Measurements from ENCODE around the gene BUD23.
A peak's percentile ranks its signal among the peaks of the same experiment; 100 is the strongest.

BUD23 gene

GRCh38 chr7:73738220-73738611, 54.8 kb downstream of the BUD23 start:
- peak overlapping the region; percentile 67 to 89 for H3K4me3 ChIP-seq (ENCODE audit: low read depth in 1 of 2, low read length in 2 of 2)
- H3K27me3 ChIP-seq (ENCODE audit: low read depth, low read length): no peaks in the 10 kb centered on the region
- no peaks in the 10 kb centered on the region for H3K9me3 ChIP-seq (ENCODE audit: control insufficient read depth in 1 of 2, low read length in 2 of 2)
- peak overlapping the region; percentile 67 for H3K27ac ChIP-seq (ENCODE audit: low read length)
- H3K4me1 ChIP-seq (ENCODE audit: control insufficient read depth in 1 of 2, insufficient read depth in 2 of 2, low read length in 2 of 2): peaks cover 4 to 20% of the 10 kb centered on the region in 2 donors
- H3K36me3 ChIP-seq (ENCODE audit: control insufficient read depth in 1 of 2, insufficient read depth in 2 of 2, low read length in 2 of 2): peaks cover 0 to 4% of the 10 kb centered on the region in 2 donors

GRCh38 chr7:73738612-73739386, 55.4 kb downstream of the BUD23 start, which contains the start of gene ABHD11:
ABHD11 (minus strand) TSS chr7:73738802; CDS start chr7:73738770, 32 bp downstream.
- Histone ChIP-seq H3K27me3 (ENCODE audit: low read depth, low read length) (no peaks in the 10 kb centered on the region), H3K4me1 (ENCODE audit: control insufficient read depth in 1 of 2, insufficient read depth in 2 of 2, low read length in 2 of 2) (peaks cover 4 to 20% of the 10 kb centered on the region in 2 donors), H3K36me3 (ENCODE audit: control insufficient read depth in 1 of 2, insufficient read depth in 2 of 2, low read length in 2 of 2) (peaks cover 0 to 4% of the 10 kb centered on the region in 2 donors), H3K4me3 (ENCODE audit: low read depth in 1 of 2, low read length in 2 of 2) (peak within 1 kb of the TSS; percentile 67 to 89), H3K9me3 (ENCODE audit: control insufficient read depth in 1 of 2, low read length in 2 of 2) (no peaks in the 10 kb centered on the region), H3K27ac (ENCODE audit: low read length) (peak within 1 kb of the TSS; percentile 90)

- Histone ChIP-seq H3K27me3 (ENCODE audit: low read depth, low read length) (no peaks in the 10 kb centered on the region), H3K4me3 (ENCODE audit: low read depth in 1 of 2, low read length in 2 of 2) (peak overlapping the region; percentile 67 to 89), H3K9me3 (ENCODE audit: control insufficient read depth in 1 of 2, low read length in 2 of 2) (no peaks in the 10 kb centered on the region), H3K4me1 (ENCODE audit: control insufficient read depth in 1 of 2, insufficient read depth in 2 of 2, low read length in 2 of 2) (peaks cover 4 to 20% of the 10 kb centered on the region in 2 donors), H3K27ac (ENCODE audit: low read length) (peak overlapping the region; percentile 90), H3K36me3 (ENCODE audit: control insufficient read depth in 1 of 2, insufficient read depth in 2 of 2, low read length in 2 of 2) (peaks cover 0 to 4% of the 10 kb centered on the region in 2 donors)
Observed at GRCh38 chr7:73739387-73739767, 56.0 kb downstream of the BUD23 start.

GRCh38 chr7:73740212-73740611, 56.8 kb downstream of the BUD23 start:
- Histone ChIP-seq H3K9me3 (ENCODE audit: control insufficient read depth in 1 of 2, low read length in 2 of 2) (no peaks in the 10 kb centered on the region), H3K4me3 (ENCODE audit: low read depth in 1 of 2, low read length in 2 of 2) (no peak overlapping the region), H3K36me3 (ENCODE audit: control insufficient read depth in 1 of 2, insufficient read depth in 2 of 2, low read length in 2 of 2) (peaks cover 0 to 4% of the 10 kb centered on the region in 2 donors), H3K27ac (ENCODE audit: low read length) (no peak overlapping the region), H3K27me3 (ENCODE audit: low read depth, low read length) (no peaks in the 10 kb centered on the region), H3K4me1 (ENCODE audit: control insufficient read depth in 1 of 2, insufficient read depth in 2 of 2, low read length in 2 of 2) (peaks cover 4 to 20% of the 10 kb centered on the region in 2 donors)

- Histone ChIP-seq H3K4me1 (ENCODE audit: control insufficient read depth in 1 of 2, insufficient read depth in 2 of 2, low read length in 2 of 2) (peaks cover 4 to 20% of the 10 kb centered on the region in 2 donors), H3K27ac (ENCODE audit: low read length) (no peak overlapping the region), H3K4me3 (ENCODE audit: low read depth in 1 of 2, low read length in 2 of 2) (no peak overlapping the region)
Observed at GRCh38 chr7:73740771-73741170, 57.4 kb downstream of the BUD23 start.

GRCh38 chr7:73741600-73741999, 58.2 kb downstream of the BUD23 start:
- Histone ChIP-seq H3K27ac (ENCODE audit: low read length) (no peak overlapping the region), H3K4me3 (ENCODE audit: low read depth in 1 of 2, low read length in 2 of 2) (no peak overlapping the region), H3K36me3 (ENCODE audit: control insufficient read depth in 1 of 2, insufficient read depth in 2 of 2, low read length in 2 of 2) (peaks cover 0 to 4% of the 10 kb centered on the region in 2 donors)

More at GRCh38 chr7:73740771-73741170, 57.4 kb downstream of the BUD23 start:
- H3K36me3 ChIP-seq (ENCODE audit: control insufficient read depth in 1 of 2, insufficient read depth in 2 of 2, low read length in 2 of 2): peaks cover 0 to 4% of the 10 kb centered on the region in 2 donors
- no peaks in the 10 kb centered on the region for H3K27me3 ChIP-seq (ENCODE audit: low read depth, low read length)
- H3K9me3 ChIP-seq (ENCODE audit: control insufficient read depth in 1 of 2, low read length in 2 of 2): no peaks in the 10 kb centered on the region

GRCh38 chr7:73742338-73742752, 58.9 kb downstream of the BUD23 start:
- H3K4me3 ChIP-seq (ENCODE audit: low read depth in 1 of 2, low read length in 2 of 2): no peak overlapping the region
- peaks cover 0 to 3% of the 10 kb centered on the region in 2 donors for H3K36me3 ChIP-seq (ENCODE audit: control insufficient read depth in 1 of 2, insufficient read depth in 2 of 2, low read length in 2 of 2)
- H3K27me3 ChIP-seq (ENCODE audit: low read depth, low read length): no peaks in the 10 kb centered on the region
- H3K9me3 ChIP-seq (ENCODE audit: control insufficient read depth in 1 of 2, low read length in 2 of 2): no peaks in the 10 kb centered on the region
- H3K27ac ChIP-seq (ENCODE audit: low read length): peak overlapping the region; percentile 79
- H3K4me1 ChIP-seq (ENCODE audit: control insufficient read depth in 1 of 2, insufficient read depth in 2 of 2, low read length in 2 of 2): peaks cover 4 to 22% of the 10 kb centered on the region in 2 donors

More at GRCh38 chr7:73741600-73741999, 58.2 kb downstream of the BUD23 start:
- no peaks in the 10 kb centered on the region for H3K9me3 ChIP-seq (ENCODE audit: control insufficient read depth in 1 of 2, low read length in 2 of 2)
- H3K4me1 ChIP-seq (ENCODE audit: control insufficient read depth in 1 of 2, insufficient read depth in 2 of 2, low read length in 2 of 2): peaks cover 4 to 23% of the 10 kb centered on the region in 2 donors
- no peaks in the 10 kb centered on the region for H3K27me3 ChIP-seq (ENCODE audit: low read depth, low read length)

- H3K27me3 ChIP-seq (ENCODE audit: low read depth, low read length): no peaks in the 10 kb centered on the region
- no peak overlapping the region for H3K4me3 ChIP-seq (ENCODE audit: low read depth in 1 of 2, low read length in 2 of 2)
- H3K27ac ChIP-seq (ENCODE audit: low read length): peak overlapping the region; percentile 82
- H3K9me3 ChIP-seq (ENCODE audit: control insufficient read depth in 1 of 2, low read length in 2 of 2): no peaks in the 10 kb centered on the region
- H3K36me3 ChIP-seq (ENCODE audit: control insufficient read depth in 1 of 2, insufficient read depth in 2 of 2, low read length in 2 of 2): no peaks in the 10 kb centered on the region
- H3K4me1 ChIP-seq (ENCODE audit: control insufficient read depth in 1 of 2, insufficient read depth in 2 of 2, low read length in 2 of 2): peaks cover 0 to 15% of the 10 kb centered on the region in 2 donors
Observed at GRCh38 chr7:73742753-73743641, 59.6 kb downstream of the BUD23 start.

GRCh38 chr7:73746378-73746777, 63.0 kb downstream of the BUD23 start:
- Histone ChIP-seq H3K4me3 (ENCODE audit: low read depth in 1 of 2, low read length in 2 of 2) (no peak overlapping the region), H3K4me1 (ENCODE audit: control insufficient read depth in 1 of 2, insufficient read depth in 2 of 2, low read length in 2 of 2) (peaks cover 0 to 9% of the 10 kb centered on the region in 2 donors), H3K36me3 (ENCODE audit: control insufficient read depth in 1 of 2, insufficient read depth in 2 of 2, low read length in 2 of 2) (no peaks in the 10 kb centered on the region), H3K9me3 (ENCODE audit: control insufficient read depth in 1 of 2, low read length in 2 of 2) (no peaks in the 10 kb centered on the region), H3K27ac (ENCODE audit: low read length) (no peak overlapping the region), H3K27me3 (ENCODE audit: low read depth, low read length) (no peaks in the 10 kb centered on the region)

Measured in muscle layer of duodenum (tissue), 2 donors.